SIG-M5 treated with dmso at 0.1 percent for 504 hours (cell line): ENCODE measurements around the gene C16orf96.

Experiments used
- DNase-seq: peaks from one replicate; lab custom pipeline; 2025; ENCODE audit not compliant: unreplicated experiment; lab: John Stamatoyannopoulos, UW

C16orf96 gene

GRCh38 chr16:4525069-4525468 lies 31.1 kb upstream of the C16orf96 start:
- no peak for DNase-seq

GRCh38 chr16:4525634-4526277 lies 30.4 kb upstream of the C16orf96 start:
- DNase-seq = no peak

GRCh38 chr16:4529085-4530060 lies 26.8 kb upstream of the C16orf96 start:
- DNase-seq = no peak

- DNase-seq = no peak
Measured at GRCh38 chr16:4531811-4532210, 24.3 kb upstream of the C16orf96 start.

- DNase-seq = no peak
Measured at GRCh38 chr16:4532238-4532637, 23.9 kb upstream of the C16orf96 start.

- no peak for DNase-seq
Measured at GRCh38 chr16:4533490-4533889, 22.6 kb upstream of the C16orf96 start.

- DNase-seq = no peak
Measured at GRCh38 chr16:4534151-4534790, 21.9 kb upstream of the C16orf96 start.

GRCh38 chr16:4535627-4536108 lies 20.5 kb upstream of the C16orf96 start:
- DNase-seq = no peak

GRCh38 chr16:4536391-4537106 lies 19.6 kb upstream of the C16orf96 start:
- DNase-seq = no peak

GRCh38 chr16:4537376-4538343 lies 18.5 kb upstream of the C16orf96 start:
- DNase-seq = no peak

- peak; percentile 80 for DNase-seq
Measured at GRCh38 chr16:4538350-4539235, 17.5 kb upstream of the C16orf96 start, which contains the start of gene CDIP1. TSS of gene CDIP1 (minus strand) at chr16:4538773. CDS start at chr16:4514130, 24,643 bp downstream.

- no peak for DNase-seq
Measured at GRCh38 chr16:4539716-4540284, 16.3 kb upstream of the C16orf96 start.

- no peak for DNase-seq
Measured at GRCh38 chr16:4544473-4544872, 11.7 kb upstream of the C16orf96 start.

- DNase-seq = no peak
Measured at GRCh38 chr16:4548124-4548523, 8.0 kb upstream of the C16orf96 start.

- no peak for DNase-seq
Measured at GRCh38 chr16:4550591-4550990, 5.5 kb upstream of the C16orf96 start.

GRCh38 chr16:4552541-4552940 lies 3.6 kb upstream of the C16orf96 start:
- no peak for DNase-seq

- no peak for DNase-seq
Measured at GRCh38 chr16:4556580-4556979, 440 bp downstream of the C16orf96 start.

GRCh38 chr16:4557973-4558372 lies 1.8 kb downstream of the C16orf96 start:
- no peak for DNase-seq
